WTC11 (cell line): ENCODE results near the gene UNCX.

Source experiments
- CTCF ChIP-seq: fragments of 200-600 bp; IDR thresholded peaks from 2 replicates; pipeline ENCODE4 v1.8.0; 2022; ENCODE audit warnings: antibody characterized with exemption
- NFYB ChIP-seq: sonication (generic); formaldehyde crosslinking; conservative IDR thresholded peaks from 2 replicates; pipeline ENCODE4 v1.8.0; 2022; ENCODE audit warnings: low read depth, missing genetic modification reagents
- NR2C2 ChIP-seq: sonication (generic); formaldehyde crosslinking; IDR thresholded peaks from 2 replicates; pipeline ENCODE4 v1.8.0; 2022; ENCODE audit warnings: mild to moderate bottlenecking, missing genetic modification reagents
- SP1 ChIP-seq: sonication (generic); formaldehyde crosslinking; conservative IDR thresholded peaks from 2 replicates; pipeline ENCODE4 v1.8.1; 2022; ENCODE audit warnings: missing genetic modification reagents
- TP53 ChIP-seq: sonication (generic); formaldehyde crosslinking; IDR thresholded peaks from 2 replicates; pipeline ENCODE4 v1.8.1; 2023; ENCODE audit warnings: mild to moderate bottlenecking, missing genetic modification reagents
- TF ChIP-seq, protein P1 (sequence below): sonication (generic); formaldehyde crosslinking; IDR thresholded peaks from 2 replicates; pipeline ENCODE4 v1.8.1; 2022; ENCODE audit warnings: mild to moderate bottlenecking, moderate library complexity, missing genetic modification reagents

GRCh38 chr7:1271656-1272055 lies 39.0 kb downstream of the UNCX start:
- TF ChIP-seq CTCF (no peak), SP1 (CRISPR knock-in tag) (no peak), NR2C2 (no peak), NFYB (no peak), TP53 (no peak)
- TF ChIP-seq, protein P1, sequence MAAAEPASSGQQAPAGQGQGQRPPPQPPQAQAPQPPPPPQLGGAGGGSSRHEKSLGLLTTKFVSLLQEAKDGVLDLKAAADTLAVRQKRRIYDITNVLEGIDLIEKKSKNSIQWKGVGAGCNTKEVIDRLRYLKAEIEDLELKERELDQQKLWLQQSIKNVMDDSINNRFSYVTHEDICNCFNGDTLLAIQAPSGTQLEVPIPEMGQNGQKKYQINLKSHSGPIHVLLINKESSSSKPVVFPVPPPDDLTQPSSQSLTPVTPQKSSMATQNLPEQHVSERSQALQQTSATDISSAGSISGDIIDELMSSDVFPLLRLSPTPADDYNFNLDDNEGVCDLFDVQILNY (CRISPR knock-in tag) = no peak
